IMR-90 (cell line): ENCODE measurements around the gene TNFAIP8L1. TPM values are rescaled to one million over a fixed set of nuclear protein-coding genes. Genes with fewer than 3 reads are reported as not detected.
A peak's percentile ranks its signal among the peaks of the same experiment; 100 is the strongest.

Experiments used
- ATAC-seq: fragments of 200-7000 bp; cut with Tn5 transposase; 2 replicates; pipeline ENCODE4 v1.9.1; 2020; ENCODE audit warnings: low read depth, mild to moderate bottlenecking, moderate library complexity
- BruUV-seq: library from RNA; stranded (reverse); fragments of 400-500 nt; replicated peaks from 2 replicates; lab custom pipeline; 2021; lab: Mats Ljungman, UMichigan
- CTCF ChIA-PET: fragments of 300-600 bp; formaldehyde crosslinking; extraction: SDS; loops from one replicate; lab custom pipeline; 2021; ENCODE audit warnings: antibody characterized with exemption; lab: Yijun Ruan, JAX
- POLR2A ChIA-PET: fragments of 300-600 bp; sonication (Branson Sonifier 250); formaldehyde crosslinking; loops from one replicate; lab custom pipeline; 2022; ENCODE audit warnings: antibody characterized with exemption; ENCODE audit not compliant: unreplicated experiment; lab: Charles Lee
- DNase-seq: peaks from one replicate; pipeline ENCODE4 v3.0.0; 2013
- H2AFZ ChIP-seq: replicated peaks from 2 replicates; pipeline ENCODE3; 2013; ENCODE audit warnings: low read length, mild to moderate bottlenecking; ENCODE audit not compliant: poor library complexity
- H2AK5ac ChIP-seq: 2 replicates; pipeline ENCODE4 v1.6.1; 2013; ENCODE audit warnings: low read depth, low read length, inconsistent platforms
- H2AK9ac ChIP-seq: replicated peaks from 2 replicates; pipeline ENCODE3; 2013; ENCODE audit warnings: mild to moderate bottlenecking, low read depth, low read length, moderate library complexity; ENCODE audit not compliant: poor library complexity
- H2BK120ac ChIP-seq: 2 replicates; pipeline ENCODE4 v1.6.1; 2013; ENCODE audit warnings: low read depth, low read length, inconsistent platforms
- H2BK15ac ChIP-seq: 3 replicates; pipeline ENCODE4 v1.6.1; 2013; ENCODE audit warnings: low read depth, low read length, inconsistent platforms
- H2BK20ac ChIP-seq: 2 replicates; pipeline ENCODE4 v1.6.1; 2013; ENCODE audit warnings: low read depth, mild to moderate bottlenecking, inconsistent platforms, low read length, moderate library complexity
- H2BK5ac ChIP-seq: 2 replicates; pipeline ENCODE4 v1.6.1; 2013; ENCODE audit warnings: mild to moderate bottlenecking, low read depth, low read length, inconsistent platforms; ENCODE audit not compliant: poor library complexity, severe bottlenecking
- H3K14ac ChIP-seq: replicated peaks from 2 replicates; pipeline ENCODE4 v1.6.1; 2013; ENCODE audit warnings: low read depth, low read length, inconsistent platforms
- H3K18ac ChIP-seq: 2 replicates; pipeline ENCODE4 v1.6.1; 2013; ENCODE audit warnings: low read depth, low read length, control low read depth
- H3K23ac ChIP-seq: 2 replicates; pipeline ENCODE4 v1.6.1; 2013; ENCODE audit warnings: low read depth, low read length, inconsistent platforms
- H3K27ac ChIP-seq: 2 replicates; pipeline ENCODE4 v1.5.1; 2013; ENCODE audit warnings: mild to moderate bottlenecking, control low read depth, low read length; ENCODE audit not compliant: insufficient read depth
- H3K27me3 ChIP-seq: 2 replicates; pipeline ENCODE4 v1.6.1; 2013; ENCODE audit warnings: low read length; ENCODE audit not compliant: control insufficient read depth, insufficient read depth
- H3K36me3 ChIP-seq: 2 replicates; pipeline ENCODE4 v1.6.1; 2013; ENCODE audit warnings: low read length, mixed read lengths; ENCODE audit not compliant: control insufficient read depth, insufficient read depth
- H3K4ac ChIP-seq: 2 replicates; pipeline ENCODE4 v1.6.1; 2013; ENCODE audit warnings: low read depth, low read length, inconsistent platforms
- H3K4me1 ChIP-seq: 2 replicates; pipeline ENCODE4 v1.6.1; 2013; ENCODE audit warnings: low read length, mixed read lengths; ENCODE audit not compliant: control insufficient read depth, insufficient read depth
- H3K4me2 ChIP-seq: 2 replicates; pipeline ENCODE4 v1.6.1; 2013; ENCODE audit warnings: low read depth, mild to moderate bottlenecking, control low read depth, low read length, moderate library complexity
- H3K4me3 ChIP-seq: 2 replicates; pipeline ENCODE4 v1.5.1; 2013; ENCODE audit warnings: low read depth, mild to moderate bottlenecking, control low read depth, low read length, moderate library complexity; ENCODE audit not compliant: insufficient read depth
- H3K56ac ChIP-seq: 2 replicates; pipeline ENCODE4 v1.6.1; 2013; ENCODE audit warnings: low read length, inconsistent platforms; ENCODE audit not compliant: insufficient read depth; ENCODE audit errors: extremely low read depth
- H3K79me1 ChIP-seq, 2 experiments: 2 replicates each; pipeline ENCODE4 v1.6.1; 2013; ENCODE audit warnings: low read length in 2 of 2, inconsistent platforms in 1 of 2, low read depth in 1 of 2
- H3K9ac ChIP-seq: 2 replicates; pipeline ENCODE4 v1.6.1; 2013; ENCODE audit warnings: low read depth, low read length, control low read depth
- H3K9me1 ChIP-seq: 2 replicates; pipeline ENCODE4 v1.6.1; 2013; ENCODE audit warnings: low read length, inconsistent platforms; ENCODE audit not compliant: insufficient read depth
- H3K9me3 ChIP-seq: 2 replicates; pipeline ENCODE4 v1.6.1; 2013; ENCODE audit warnings: low read length; ENCODE audit not compliant: control insufficient read depth, insufficient read depth
- H4K20me1 ChIP-seq: 2 replicates; pipeline ENCODE4 v1.6.1; 2013; ENCODE audit warnings: low read length, inconsistent platforms; ENCODE audit not compliant: insufficient read depth
- H4K5ac ChIP-seq: 2 replicates; pipeline ENCODE4 v1.6.1; 2013; ENCODE audit warnings: mild to moderate bottlenecking, low read depth, low read length, control low read depth
- H4K8ac ChIP-seq, 2 experiments: 2 replicates each; pipeline ENCODE4 v1.6.1; 2013; ENCODE audit warnings: low read depth in 2 of 2, low read length in 2 of 2, control low read depth in 1 of 2, inconsistent platforms in 1 of 2
- H4K91ac ChIP-seq: 2 replicates; pipeline ENCODE4 v1.6.1; 2013; ENCODE audit warnings: low read depth, low read length, inconsistent platforms; ENCODE audit not compliant: insufficient read depth
- BHLHE40 ChIP-seq: fragments of 150-350 bp; IDR thresholded peaks from 2 replicates; pipeline ENCODE4 v1.6.1; 2016; ENCODE audit warnings: mild to moderate bottlenecking, low read depth, low read length
- CEBPB ChIP-seq: IDR thresholded peaks from 2 replicates; pipeline ENCODE4 v1.6.1; 2012; ENCODE audit warnings: low read depth, low read length, improper control_type of control experiment
- CHD1 ChIP-seq: IDR thresholded peaks from 2 replicates; pipeline ENCODE4 v1.6.1; 2012; ENCODE audit warnings: low read depth, low read length, improper control_type of control experiment
- CTCF ChIP-seq: conservative IDR thresholded peaks from 2 replicates; pipeline ENCODE4 v1.5.1; 2012; ENCODE audit warnings: mild to moderate bottlenecking, low read depth, low read length, improper control_type of control experiment
- ELK1 ChIP-seq: fragments of 150-350 bp; IDR thresholded peaks from 2 replicates; pipeline ENCODE4 v1.6.1; 2016; ENCODE audit warnings: low read depth, mild to moderate bottlenecking, low read length, moderate library complexity, borderline replicate concordance
- FOS ChIP-seq: fragments of 150-350 bp; IDR thresholded peaks from 2 replicates; pipeline ENCODE4 v1.6.1; 2016; ENCODE audit warnings: low read depth, low read length
- MAFK ChIP-seq: IDR thresholded peaks from 2 replicates; pipeline ENCODE4 v1.6.1; 2012; ENCODE audit warnings: low read depth, low read length, improper control_type of control experiment
- MAZ ChIP-seq: IDR thresholded peaks from 2 replicates; pipeline ENCODE4 v1.6.1; 2012; ENCODE audit warnings: low read depth, mild to moderate bottlenecking, low read length, improper control_type of control experiment, moderate library complexity, borderline replicate concordance
- MXI1 ChIP-seq: IDR thresholded peaks from 2 replicates; pipeline ENCODE4 v1.6.1; 2012; ENCODE audit warnings: low read depth, mild to moderate bottlenecking, low read length, moderate library complexity, borderline replicate concordance
- NFE2L2 ChIP-seq: fragments of 150-350 bp; IDR thresholded peaks from 2 replicates; pipeline ENCODE4 v1.6.1; 2016; ENCODE audit warnings: low read depth, mild to moderate bottlenecking, low read length
- POLR2A ChIP-seq: IDR thresholded peaks from 2 replicates; pipeline ENCODE4 v1.6.1; 2012; ENCODE audit warnings: mild to moderate bottlenecking, low read depth, low read length
- RAD21 ChIP-seq: IDR thresholded peaks from 2 replicates; pipeline ENCODE4 v1.6.1; 2012; ENCODE audit warnings: low read length, improper control_type of control experiment
- RCOR1 ChIP-seq: IDR thresholded peaks from 2 replicates; pipeline ENCODE4 v1.6.1; 2012; ENCODE audit warnings: mild to moderate bottlenecking, low read length, improper control_type of control experiment; ENCODE audit not compliant: insufficient replicate concordance
- RFX5 ChIP-seq: IDR thresholded peaks from 2 replicates; pipeline ENCODE4 v1.8.0; 2012; ENCODE audit warnings: low read depth, mild to moderate bottlenecking, low read length, moderate library complexity
- SMC3 ChIP-seq: fragments of 150-350 bp; IDR thresholded peaks from 2 replicates; pipeline ENCODE4 v1.6.1; 2016; ENCODE audit warnings: low read depth, mild to moderate bottlenecking, antibody characterized with exemption, low read length, moderate library complexity
- USF2 ChIP-seq: fragments of 150-350 bp; IDR thresholded peaks from 2 replicates; pipeline ENCODE4 v1.6.1; 2017; ENCODE audit warnings: mild to moderate bottlenecking, antibody characterized with exemption, low read length, low read depth
- WGBS, 2 experiments: methylation state at CpG; one replicate each; pipeline versions ENCODE4 v1.1.5 to v1.1.7; 2013; ENCODE audit warnings: missing lambda C conversion rate in 2 of 2; ENCODE audit not compliant: insufficient read length in 1 of 2; ENCODE audit errors: extremely low coverage in 2 of 2; 5-methylcytosine and 5-hydroxymethylcytosine counted together
- dilution Hi-C: fragments of 300-500 bp; cut with HindIII; formaldehyde crosslinking; loops from one replicate; pipeline ENCODE4 v1.14.3; 2018; ENCODE audit warnings: low sequenced_read_pairs; ENCODE audit not compliant: unreplicated experiment
- in situ Hi-C: fragments of 300-500 bp; cut with MboI; formaldehyde crosslinking; loops from 3 replicates; pipeline ENCODE4 v1.14.3; 2019; ENCODE audit warnings: low sequenced_read_pairs, inconsistent platforms, mixed read lengths
- intact Hi-C: fragments of 100-400 bp; cut with micrococcal nuclease; formaldehyde crosslinking; loops from 2 replicates; pipeline ENCODE4 v1.10.0; 2022
- polyA plus RNA-seq, 3 experiments: library from polyadenylated mRNA; depleted of rRNA; stranded (reverse); fragments of >200 nt; gene quantifications; 2 replicates each; pipeline ENCODE4 v1.2.3, GENCODE V29; 2012; ENCODE audit warnings: low replicate concordance in 1 of 3
- total RNA-seq: library from RNA; depleted of rRNA; stranded (reverse); fragments of >200 nt; gene quantifications from 2 replicates; pipeline ENCODE4 v1.2.3, GENCODE V29; 2012

The TNFAIP8L1 gene
- total and polyA plus RNA-seq, 2 of the 4 experiments (the other 2 are of a cell fraction), result 2.5 to 6.0 TPM

- Histone ChIP-seq H3K36me3 (no peaks in the 10 kb centered on the region), H4K20me1 (no peaks in the 10 kb centered on the region), H4K91ac (no peak overlapping the region), H3K4me2 (no peak overlapping the region; the same call in 1 of the 2 replicates), H2BK20ac (no peak overlapping the region), H2BK5ac (no peak overlapping the region), H3K18ac (no peak overlapping the region), H4K8ac (no peak overlapping the region), H2AFZ (peak overlapping the region; percentile 58), H3K9me3 (no peaks in the 10 kb centered on the region), H3K14ac (no peak overlapping the region), H3K27ac (no peak overlapping the region), H2BK15ac (no peak overlapping the region), H3K4ac (no peak overlapping the region), H2AK9ac (no peak overlapping the region), H3K79me1 (no peaks in the 10 kb centered on the region), H3K9me1 (no peaks in the 10 kb centered on the region), H3K23ac (no peak overlapping the region), H3K56ac (no peak overlapping the region), H4K5ac (no peak overlapping the region), H3K9ac (no peak overlapping the region), H2AK5ac (no peak overlapping the region), H2BK120ac (no peak overlapping the region), H3K4me1 (no peaks in the 10 kb centered on the region; the same call in 1 of the 2 replicates), H3K4me3 (no peak overlapping the region), H3K27me3 (peaks cover 41% of the 10 kb centered on the region)
- ATAC-seq (no peak), DNase-seq (no peak)
- no peak for TF ChIP-seq ELK1
- no peak for TF ChIP-seq RCOR1
- no peak for TF ChIP-seq CHD1
- TF ChIP-seq BHLHE40, result no peak
- no peak for TF ChIP-seq FOS
- TF ChIP-seq NFE2L2, result no peak
- TF ChIP-seq CEBPB, result no peak
- no peak for TF ChIP-seq RFX5
- TF ChIP-seq SMC3, result no peak
- no peak for TF ChIP-seq POLR2A
- TF ChIP-seq MAZ, result no peak
- TF ChIP-seq USF2, result no peak
- no peak for TF ChIP-seq MAFK
- no peak for TF ChIP-seq CTCF
- no peak for TF ChIP-seq RAD21
- TF ChIP-seq MXI1, result no peak
- in situ Hi-C loops, result no loop called here
- ChIA-PET CTCF (no interaction called here), POLR2A (no interaction called here)
- intact Hi-C loops, result no loop called here
- WGBS, 2 experiments, result 31% methylated on average over 5 of the region's 15 CpGs; no CpG with 5 or more reads in 1 of the 2 experiments
- no TSS peak for BruUV-seq
- dilution Hi-C loops, result no loop called here
These were observed 29.3 kb upstream of the TNFAIP8L1 start for GRCh38 chr19:4609878-4610511.
